PC-9 (cell line): ENCODE data around the gene TBC1D8. TPM values are rescaled to one million over a fixed set of nuclear protein-coding genes. Genes with fewer than 3 reads are reported as not detected.

ENCODE experiments used
- BruUV-seq: library from RNA; stranded (reverse); fragments of 400-500 nt; replicated peaks from 2 replicates; lab custom pipeline; 2021; lab: Mats Ljungman, UMichigan
- CTCF ChIA-PET: fragments of 300-600 bp; sonication (Branson Sonifier 250); formaldehyde crosslinking; loops from one replicate; lab custom pipeline; 2022; ENCODE audit warnings: antibody characterized with exemption; lab: Charles Lee
- POLR2A ChIA-PET: fragments of 300-600 bp; sonication (Branson Sonifier 250); formaldehyde crosslinking; loops from one replicate; lab custom pipeline; 2022; ENCODE audit warnings: antibody characterized with exemption; ENCODE audit not compliant: unreplicated experiment; lab: Charles Lee
- DNase-seq, 2 experiments: peaks; one replicate each; pipeline versions ENCODE4 v3.0.0 to v3.0.0-alpha.2; 2015 to 2022; ENCODE audit warnings: mixed read lengths in 1 of 2
- H2AFZ ChIP-seq: fragments of 200-600 bp; sonication (generic); 2 replicates; pipeline ENCODE4 v1.8.1; 2017; ENCODE audit warnings: antibody characterized with exemption
- H3F3A ChIP-seq: fragments of 200-600 bp; sonication (generic); 2 replicates; pipeline ENCODE4 v1.8.1; 2017; ENCODE audit warnings: antibody characterized with exemption, mild to moderate bottlenecking, low read depth; ENCODE audit not compliant: insufficient read depth
- H3K27ac ChIP-seq: fragments of 200-600 bp; sonication (generic); 2 replicates; pipeline ENCODE4 v1.6.1; 2016; ENCODE audit warnings: mixed run types
- H3K27me3 ChIP-seq: fragments of 200-600 bp; sonication (generic); 2 replicates; pipeline ENCODE4 v1.6.1; 2016; ENCODE audit warnings: low read depth, mixed run types; ENCODE audit not compliant: insufficient read depth
- H3K36me3 ChIP-seq: fragments of 200-600 bp; sonication (generic); 2 replicates; pipeline ENCODE4 v1.6.1; 2016; ENCODE audit warnings: low read depth, mixed run types
- H3K4me1 ChIP-seq: fragments of 200-600 bp; sonication (generic); replicated peaks from 2 replicates; pipeline ENCODE4 v1.6.1; 2016; ENCODE audit warnings: mixed run types; ENCODE audit not compliant: insufficient read depth
- H3K4me2 ChIP-seq: fragments of 200-600 bp; sonication (generic); 2 replicates; pipeline ENCODE4 v1.6.1; 2017; ENCODE audit warnings: mixed run types
- H3K4me3 ChIP-seq: fragments of 200-600 bp; sonication (generic); 2 replicates; pipeline ENCODE4 v1.6.1; 2016; ENCODE audit warnings: mixed run types
- H3K79me2 ChIP-seq: fragments of 200-600 bp; sonication (generic); 2 replicates; pipeline ENCODE4 v1.6.1; 2017; ENCODE audit warnings: low read depth, mixed run types
- H3K9me2 ChIP-seq: fragments of 200-600 bp; sonication (generic); 2 replicates; pipeline ENCODE4 v1.8.1; 2017; ENCODE audit warnings: mild to moderate bottlenecking; ENCODE audit not compliant: insufficient read depth
- H3K9me3 ChIP-seq: fragments of 200-600 bp; sonication (generic); 2 replicates; pipeline ENCODE4 v1.8.1; 2016; ENCODE audit warnings: low read depth; ENCODE audit not compliant: insufficient read depth
- H4K20me1 ChIP-seq: fragments of 200-600 bp; sonication (generic); 2 replicates; pipeline ENCODE4 v1.8.1; 2017; ENCODE audit not compliant: insufficient read depth
- CTCF ChIP-seq: fragments of 200-600 bp; sonication (generic); conservative IDR thresholded peaks from 2 replicates; pipeline ENCODE4 v1.6.1; 2017; ENCODE audit warnings: mixed run types, antibody characterized with exemption, mild to moderate bottlenecking, moderate library complexity
- EZH2 ChIP-seq: fragments of 200-600 bp; sonication (generic); IDR thresholded peaks from 2 replicates; pipeline ENCODE4 v1.8.0; 2017; ENCODE audit warnings: antibody characterized with exemption, low read depth
- intact Hi-C: fragments of 100-400 bp; cut with micrococcal nuclease; formaldehyde crosslinking; loops from one replicate; pipeline ENCODE4 v1.10.0; 2022; ENCODE audit not compliant: unreplicated experiment
- total RNA-seq: library from RNA; stranded (reverse); gene quantifications from 2 replicates; pipeline ENCODE4 v1.2.3, GENCODE V29; 2021

The TBC1D8 gene
- total RNA-seq, 1 experiment from 2014 or later = 25.2 TPM

DNA sequence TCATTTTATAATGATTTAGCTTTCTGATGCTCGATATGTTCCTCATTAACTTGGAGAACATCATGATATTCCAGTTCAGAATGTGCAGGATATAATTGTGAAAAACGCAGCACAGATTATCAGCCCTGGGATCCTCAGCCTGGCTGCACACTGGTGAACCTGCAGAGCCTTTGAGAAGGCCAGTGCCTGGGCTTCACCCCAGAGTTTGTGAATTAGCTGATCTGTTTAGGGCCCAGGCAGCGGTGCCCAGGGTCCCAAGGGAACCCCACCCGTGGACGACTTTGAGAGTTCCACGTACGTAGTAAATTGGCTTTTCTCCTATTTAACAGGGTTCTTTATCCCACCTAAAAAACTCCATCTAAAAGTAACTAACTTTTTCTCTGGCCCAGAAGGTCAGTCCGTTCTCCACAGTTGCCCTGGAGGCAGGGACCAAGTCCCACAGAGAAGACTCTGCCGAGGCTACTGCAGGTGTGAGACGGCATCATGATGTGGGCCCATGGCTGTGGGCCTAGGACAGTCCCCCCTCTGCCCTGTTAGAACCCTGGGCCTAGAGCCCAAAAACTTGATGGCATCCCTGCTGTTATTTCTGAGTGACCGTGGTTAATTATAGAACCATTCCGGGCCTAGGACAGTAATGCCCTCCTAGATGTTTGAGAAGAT is 188.7 kb downstream of the TBC1D8 start:
- Histone ChIP-seq H2AFZ (no peak overlapping the region), H3K27me3 (no peaks in the 10 kb centered on the region), H4K20me1 (no peaks in the 10 kb centered on the region), H3F3A (peaks cover 24% of the 10 kb centered on the region), H3K36me3 (peaks cover 24% of the 10 kb centered on the region), H3K9me3 (no peaks in the 10 kb centered on the region), H3K4me2 (no peak overlapping the region), H3K4me1 (peaks cover 18% of the 10 kb centered on the region; the same call in 1 of the 2 replicates), H3K9me2 (no peaks in the 10 kb centered on the region), H3K4me3 (no peak overlapping the region), H3K79me2 (no peaks in the 10 kb centered on the region), H3K27ac (no peak overlapping the region)
- POLR2A ChIA-PET = no interaction called here
- no peak for TF ChIP-seq CTCF
- no peak for TF ChIP-seq EZH2
- CTCF ChIA-PET = no interaction called here
- intact Hi-C loops = no loop called here
- no TSS peak for BruUV-seq
- DNase-seq = no peak

GRCh38 chr2:100960688-100961087 is 190.5 kb downstream of the TBC1D8 start:
- peaks cover 24% of the 10 kb centered on the region for H3F3A ChIP-seq
- H3K4me2 ChIP-seq = no peak overlapping the region
- TF ChIP-seq CTCF (no peak), EZH2 (no peak)
- no TSS peak for BruUV-seq
- no peak overlapping the region for H3K4me3 ChIP-seq
- POLR2A ChIA-PET = interaction anchor here (0.7 kb wide), 1 partner anchor 14 kb away, joined by 4 read pairs; no protein-coding TSS in a partner anchor
- no peak overlapping the region for H2AFZ ChIP-seq
- intact Hi-C loops = no loop called here
- DNase-seq = no peak
- peaks cover 17% of the 10 kb centered on the region; the same call in 1 of the 2 replicates for H3K36me3 ChIP-seq
- H4K20me1 ChIP-seq = no peaks in the 10 kb centered on the region
- no peak overlapping the region for H3K27ac ChIP-seq
- no peaks in the 10 kb centered on the region for H3K9me3 ChIP-seq
- CTCF ChIA-PET = no interaction called here
- no peaks in the 10 kb centered on the region for H3K27me3 ChIP-seq
- H3K4me1 ChIP-seq = peaks cover 18% of the 10 kb centered on the region; the same call in 1 of the 2 replicates
- no peaks in the 10 kb centered on the region for H3K9me2 ChIP-seq
- H3K79me2 ChIP-seq = no peaks in the 10 kb centered on the region

- Histone ChIP-seq H3K27me3 (no peaks in the 10 kb centered on the region), H4K20me1 (no peaks in the 10 kb centered on the region), H3K9me2 (no peaks in the 10 kb centered on the region), H3F3A (peaks cover 24% of the 10 kb centered on the region), H3K4me2 (peak overlapping the region; percentile 29; the same call in 1 of the 2 replicates), H3K36me3 (peaks cover 4% of the 10 kb centered on the region; the same call in 1 of the 2 replicates), H2AFZ (no peak overlapping the region), H3K9me3 (no peaks in the 10 kb centered on the region), H3K27ac (peak overlapping the region; percentile 70), H3K4me3 (no peak overlapping the region), H3K79me2 (no peaks in the 10 kb centered on the region), H3K4me1 (peaks cover 18% of the 10 kb centered on the region; the same call in 1 of the 2 replicates)
- intact Hi-C loops = loop anchor here (1.0 to 5.0 kb wide), 3 partner anchors 56 to 137 kb away; partner anchors contain the start of gene NPAS2
- BruUV-seq = no TSS peak
- POLR2A ChIA-PET = interaction anchor here (0.6 kb wide), 2 partner anchors 57 to 396 kb away, joined by 4 to 6 read pairs; partner anchors contain the start of gene PDCL3
- TF ChIP-seq CTCF = no peak
- TF ChIP-seq EZH2 = no peak
- CTCF ChIA-PET = no interaction called here
- DNase-seq = peak; percentile 22 to 76
Measured at GRCh38 chr2:100959225-100959880, 191.8 kb downstream of the TBC1D8 start.
